NK-92 treated with Interleukin-12 subunit alpha and Interleukin-12 subunit beta, amount 100 ng/mL, for 24 hours (cell line): ENCODE measurements around the gene NCKAP5.
"Not testable (repeated sequence)": the region's sequence is repeated elsewhere in the genome, so short reads cannot be mapped to it uniquely, and the experiment has no call there.

ENCODE experiments used
- DNase-seq: peaks from one replicate; lab custom pipeline; 2025; lab: John Stamatoyannopoulos, UW

The NCKAP5 gene

GRCh38 chr2:132876745-132877391 is 691.4 kb downstream of the NCKAP5 start:
- no peak for DNase-seq

GRCh38 chr2:132875193-132875592 is 693.1 kb downstream of the NCKAP5 start:
- DNase-seq = no peak

GRCh38 chr2:132873738-132874137 is 694.5 kb downstream of the NCKAP5 start:
- DNase-seq = no peak

GRCh38 chr2:132871831-132872230 is 696.4 kb downstream of the NCKAP5 start:
- no peak for DNase-seq

- no peak for DNase-seq
These were observed 704.3 kb downstream of the NCKAP5 start for GRCh38 chr2:132863961-132864360.

GRCh38 chr2:132860220-132860619 is 708.0 kb downstream of the NCKAP5 start:
- DNase-seq = no peak

- no peak for DNase-seq
These were observed 708.7 kb downstream of the NCKAP5 start for GRCh38 chr2:132859590-132859989.

GRCh38 chr2:132857319-132857718 is 710.9 kb downstream of the NCKAP5 start:
- DNase-seq = no peak

GRCh38 chr2:132850688-132851087 is 717.6 kb downstream of the NCKAP5 start:
- DNase-seq = no peak

GRCh38 chr2:132849118-132849517 is 719.1 kb downstream of the NCKAP5 start:
- DNase-seq = no peak

- DNase-seq = no peak
These were observed 722.9 kb downstream of the NCKAP5 start for GRCh38 chr2:132845339-132845738.

GRCh38 chr2:132844585-132844984 is 723.7 kb downstream of the NCKAP5 start:
- DNase-seq = no peak

GRCh38 chr2:132837769-132838168 is 730.5 kb downstream of the NCKAP5 start:
- no peak for DNase-seq

- DNase-seq = no peak
These were observed 737.9 kb downstream of the NCKAP5 start for GRCh38 chr2:132830321-132830827.

GRCh38 chr2:132825601-132826000 is 742.7 kb downstream of the NCKAP5 start:
- DNase-seq = no peak

GRCh38 chr2:132824716-132825115 is 743.5 kb downstream of the NCKAP5 start:
- no peak for DNase-seq

GRCh38 chr2:132816234-132816633 is 752.0 kb downstream of the NCKAP5 start:
- DNase-seq = no peak

- no peak for DNase-seq
These were observed 752.7 kb downstream of the NCKAP5 start for GRCh38 chr2:132815516-132815915.

GRCh38 chr2:132814651-132815050 is 753.6 kb downstream of the NCKAP5 start:
- no peak for DNase-seq

- DNase-seq = no peak
These were observed 754.8 kb downstream of the NCKAP5 start for GRCh38 chr2:132813422-132813821.

- DNase-seq = no peak
These were observed 756.9 kb downstream of the NCKAP5 start for GRCh38 chr2:132811148-132811915.

- not testable (repeated sequence) for DNase-seq
These were observed 758.3 kb downstream of the NCKAP5 start for GRCh38 chr2:132809962-132810361.

GRCh38 chr2:132804051-132804450 is 764.2 kb downstream of the NCKAP5 start:
- no peak for DNase-seq
